Panc1 (cell line): Measurements from ENCODE around the gene TBCB. TPM values are rescaled to one million over a fixed set of nuclear protein-coding genes. Genes with fewer than 3 reads are reported as not detected.

ENCODE experiments used
- ATAC-seq: fragments of 200-7000 bp; cut with Tn5 transposase; 2 replicates; pipeline ENCODE4 v1.9.1; 2020; ENCODE audit warnings: mild to moderate bottlenecking, moderate library complexity
- BruUV-seq: library from RNA; stranded (reverse); fragments of 400-500 nt; replicated peaks from 2 replicates; lab custom pipeline; 2021; lab: Mats Ljungman, UMichigan
- CTCF ChIA-PET: fragments of 300-600 bp; sonication (Branson Sonifier 250); formaldehyde crosslinking; loops from one replicate; lab custom pipeline; 2022; ENCODE audit warnings: antibody characterized with exemption; lab: Charles Lee
- POLR2A ChIA-PET: fragments of 300-600 bp; sonication (Branson Sonifier 250); formaldehyde crosslinking; loops from one replicate; lab custom pipeline; 2022; ENCODE audit warnings: antibody characterized with exemption; lab: Charles Lee
- DNase-seq: peaks from one replicate; pipeline ENCODE4 v3.0.0-alpha.2; 2010; ENCODE audit warnings: low read depth, low spot score
- H3K27ac ChIP-seq: 2 replicates; pipeline ENCODE4 v1.5.1; 2011; ENCODE audit warnings: mild to moderate bottlenecking, low read length, inconsistent platforms
- H3K27me3 ChIP-seq: fragments of 200-500 bp; sonication (Bioruptor generic); 2 replicates; pipeline ENCODE4 v1.6.0; 2014; ENCODE audit warnings: low read length, inconsistent platforms; ENCODE audit not compliant: control insufficient read depth, insufficient read depth
- H3K36me3 ChIP-seq: fragments of 200-500 bp; sonication (Bioruptor generic); 2 replicates; pipeline ENCODE4 v1.5.1; 2014; ENCODE audit warnings: inconsistent platforms, mild to moderate bottlenecking, low read length, moderate library complexity; ENCODE audit not compliant: control insufficient read depth, insufficient read depth
- H3K4me1 ChIP-seq: 2 replicates; pipeline ENCODE4 v1.5.1; 2011; ENCODE audit warnings: inconsistent platforms, mild to moderate bottlenecking, low read length, moderate library complexity; ENCODE audit not compliant: control insufficient read depth, insufficient read depth
- H3K4me3 ChIP-seq, 2 experiments: 2 replicates each; pipeline ENCODE4 v1.5.1; 2011 to 2012; ENCODE audit warnings: low read depth in 2 of 2, low read length in 2 of 2, mild to moderate bottlenecking in 2 of 2, inconsistent platforms in 1 of 2, moderate library complexity in 1 of 2
- H3K9me3 ChIP-seq: fragments of 200-500 bp; sonication (Bioruptor generic); 2 replicates; pipeline ENCODE4 v1.5.1; 2014; ENCODE audit warnings: low read depth, mild to moderate bottlenecking, inconsistent platforms, low read length, moderate library complexity; ENCODE audit not compliant: control insufficient read depth, insufficient read depth
- POLR2AphosphoS5 ChIP-seq: IDR thresholded peaks from 2 replicates; pipeline ENCODE4 v1.6.1; 2012; ENCODE audit warnings: mild to moderate bottlenecking, low read depth, low read length, moderate library complexity
- REST ChIP-seq, 2 experiments: IDR thresholded peaks; 2 replicates each; pipeline ENCODE4 v1.6.1; 2011 to 2012; ENCODE audit warnings: low read depth in 2 of 2, control low read depth in 1 of 2, low read length in 1 of 2, mild to moderate bottlenecking in 1 of 2, moderate library complexity in 1 of 2; ENCODE audit not compliant: insufficient read depth in 1 of 2
- SIN3A ChIP-seq: IDR thresholded peaks from 2 replicates; pipeline ENCODE4 v1.6.1; 2012; ENCODE audit warnings: low read depth, mild to moderate bottlenecking, low read length, moderate library complexity, borderline replicate concordance; ENCODE audit not compliant: insufficient read depth
- TCF7L2 ChIP-seq: IDR thresholded peaks from 2 replicates; pipeline ENCODE4 v1.6.1; 2011; ENCODE audit warnings: mild to moderate bottlenecking, low read depth, low read length, inconsistent platforms
- in situ Hi-C: cut with HindIII; loops from 2 replicates; pipeline ENCODE4 v1.10.0; 2016; ENCODE audit warnings: low sequenced_read_pairs, low pct_unique_long_range_greater_than_20kb
- intact Hi-C: fragments of 100-400 bp; cut with micrococcal nuclease; formaldehyde crosslinking; loops from one replicate; pipeline ENCODE4 v1.10.0; 2022; ENCODE audit not compliant: unreplicated experiment
- total RNA-seq: library from RNA; stranded (reverse); gene quantifications from one replicate; pipeline ENCODE4 v1.2.1, GENCODE V29; 2021; ENCODE audit not compliant: unreplicated experiment
- TF ChIP-seq, protein P1 (sequence below): fragments of 450-650 bp; IDR thresholded peaks from 2 replicates; pipeline ENCODE4 v1.5.1; 2017; ENCODE audit warnings: mild to moderate bottlenecking

TBCB gene
- total RNA-seq, 1 experiment from 2014 or later: 496 TPM

- in situ Hi-C loops: no loop called here
- H3K27ac ChIP-seq: no peak overlapping the region
- BruUV-seq: no TSS peak
- intact Hi-C loops: no loop called here
- H3K9me3 ChIP-seq: no peaks in the 10 kb centered on the region
- no peak overlapping the region for H3K4me3 ChIP-seq
- DNase-seq (no peak), ATAC-seq (no peak)
- CTCF ChIA-PET: no interaction called here
- TF ChIP-seq REST (IDR thresholded peaks at IDR 0.05; ENCODE audit: insufficient read depth in 1 of 2, low read depth in 2 of 2, low read length in 1 of 2) (no peak), SIN3A (no peak), POLR2AphosphoS5 (no peak), TCF7L2 (no peak)
- TF ChIP-seq, protein P1, sequence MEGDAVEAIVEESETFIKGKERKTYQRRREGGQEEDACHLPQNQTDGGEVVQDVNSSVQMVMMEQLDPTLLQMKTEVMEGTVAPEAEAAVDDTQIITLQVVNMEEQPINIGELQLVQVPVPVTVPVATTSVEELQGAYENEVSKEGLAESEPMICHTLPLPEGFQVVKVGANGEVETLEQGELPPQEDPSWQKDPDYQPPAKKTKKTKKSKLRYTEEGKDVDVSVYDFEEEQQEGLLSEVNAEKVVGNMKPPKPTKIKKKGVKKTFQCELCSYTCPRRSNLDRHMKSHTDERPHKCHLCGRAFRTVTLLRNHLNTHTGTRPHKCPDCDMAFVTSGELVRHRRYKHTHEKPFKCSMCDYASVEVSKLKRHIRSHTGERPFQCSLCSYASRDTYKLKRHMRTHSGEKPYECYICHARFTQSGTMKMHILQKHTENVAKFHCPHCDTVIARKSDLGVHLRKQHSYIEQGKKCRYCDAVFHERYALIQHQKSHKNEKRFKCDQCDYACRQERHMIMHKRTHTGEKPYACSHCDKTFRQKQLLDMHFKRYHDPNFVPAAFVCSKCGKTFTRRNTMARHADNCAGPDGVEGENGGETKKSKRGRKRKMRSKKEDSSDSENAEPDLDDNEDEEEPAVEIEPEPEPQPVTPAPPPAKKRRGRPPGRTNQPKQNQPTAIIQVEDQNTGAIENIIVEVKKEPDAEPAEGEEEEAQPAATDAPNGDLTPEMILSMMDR: no peak
- peaks cover 6% of the 10 kb centered on the region; the same call in 1 of the 2 replicates for H3K36me3 ChIP-seq
- H3K4me1 ChIP-seq: no peaks in the 10 kb centered on the region
- no peaks in the 10 kb centered on the region for H3K27me3 ChIP-seq
- POLR2A ChIA-PET: no interaction called here
Measured at GRCh38 chr19:36103040-36103626, 12.1 kb upstream of the TBCB start.

DNA sequence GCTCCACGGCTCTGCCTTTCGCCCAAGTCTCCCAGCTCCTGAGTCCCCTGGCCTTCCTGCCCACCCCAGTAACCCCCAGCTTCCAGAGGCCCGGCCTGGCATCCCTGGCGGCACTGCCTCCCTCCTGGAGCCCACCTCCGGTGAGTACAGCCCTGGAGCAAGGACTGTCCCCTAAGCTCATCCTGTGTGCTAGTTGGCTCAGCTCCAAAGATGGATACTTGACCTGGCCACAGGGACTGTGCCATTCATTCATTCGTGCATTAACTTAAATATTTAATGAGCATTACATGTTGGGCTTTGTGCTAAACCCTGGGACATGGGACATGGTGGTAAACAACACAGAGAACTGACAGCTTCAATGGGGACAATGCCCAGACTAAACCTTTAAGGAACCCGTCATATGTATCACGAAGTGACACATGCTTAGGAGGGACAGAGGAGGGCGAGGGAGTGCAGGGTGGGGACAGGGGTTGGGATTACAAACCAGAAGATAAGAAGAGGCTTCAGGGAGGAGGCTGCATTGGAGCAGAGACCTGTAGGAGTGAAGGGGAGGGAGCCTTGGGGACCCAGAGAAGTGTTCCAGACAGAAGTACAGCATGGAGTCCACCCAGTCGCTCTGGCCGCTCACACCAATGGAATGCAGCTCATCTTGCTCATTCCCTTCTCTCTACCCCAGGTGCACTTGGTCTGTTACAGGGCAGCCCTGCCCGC, 11.3 kb upstream of the TBCB start:
- in situ Hi-C loops (no loop called here), intact Hi-C loops (no loop called here)
- Histone ChIP-seq H3K27me3 (no peaks in the 10 kb centered on the region), H3K9me3 (no peaks in the 10 kb centered on the region), H3K4me3 (no peak overlapping the region), H3K36me3 (peaks cover 6% of the 10 kb centered on the region; the same call in 1 of the 2 replicates), H3K27ac (no peak overlapping the region), H3K4me1 (no peaks in the 10 kb centered on the region)
- DNase-seq (no peak), ATAC-seq (peak; percentile 18; the same call in 1 of the 2 replicates)
- ChIA-PET CTCF (no interaction called here), POLR2A (interaction anchor here (0.6 kb wide), 1 partner anchor 11 kb away, joined by 4 read pairs; the partner anchor contains the start of gene TBCB)
- TF ChIP-seq, protein P1: no peak
- peak; percentile 7; the same call in 1 of the 2 replicates for TF ChIP-seq POLR2AphosphoS5
- no peak for TF ChIP-seq SIN3A
- no peak for TF ChIP-seq REST (IDR thresholded peaks at IDR 0.05; ENCODE audit: insufficient read depth in 1 of 2, low read depth in 2 of 2, low read length in 1 of 2)
- no peak for TF ChIP-seq TCF7L2
- BruUV-seq: no TSS peak
